ENCODE results near the gene RAB12.
"Not testable (repeated sequence)": the region's sequence is repeated elsewhere in the genome, so short reads cannot be mapped to it uniquely, and the experiment has no call there.

RAB12 gene

GRCh38 chr18:8619835-8620577, 10.8 kb downstream of the RAB12 start:
- ATAC-seq = no peak
- TF ChIP-seq ZFP3 (CRISPR knock-in tag; IDR thresholded peaks at IDR 0.05) (peak; percentile 61; the same call in 1 of the 2 replicates), ZNF70 (CRISPR knock-in tag; IDR thresholded peaks at IDR 0.05) (no peak)

- no peak for TF ChIP-seq ZNF8 (CRISPR knock-in tag; IDR thresholded peaks at IDR 0.05)
- no peak for TF ChIP-seq PPARA (CRISPR knock-in tag; IDR thresholded peaks at IDR 0.05; ENCODE audit: borderline replicate concordance)
- no peak for TF ChIP-seq TSHZ2 (CRISPR knock-in tag; IDR thresholded peaks at IDR 0.05)
- TF ChIP-seq BACH2 (CRISPR knock-in tag; IDR thresholded peaks at IDR 0.05; ENCODE audit: borderline replicate concordance) = no peak
- TF ChIP-seq ZFP3 (CRISPR knock-in tag; IDR thresholded peaks at IDR 0.05) = no peak
- no peak for TF ChIP-seq ZNF70 (CRISPR knock-in tag; IDR thresholded peaks at IDR 0.05)
- no peak for TF ChIP-seq GLIS3 (CRISPR knock-in tag; IDR thresholded peaks at IDR 0.05)
- TF ChIP-seq OSR1 (CRISPR knock-in tag; IDR thresholded peaks at IDR 0.05) = no peak
- no peak for TF ChIP-seq TCF4 (CRISPR knock-in tag; IDR thresholded peaks at IDR 0.05; ENCODE audit: borderline replicate concordance)
- no peak for TF ChIP-seq SNAI2 (CRISPR knock-in tag; IDR thresholded peaks at IDR 0.05)
- TF ChIP-seq CREB5 (CRISPR knock-in tag; IDR thresholded peaks at IDR 0.05; ENCODE audit: low read depth) = no peak
- no peak for TF ChIP-seq PATZ1 (CRISPR knock-in tag; IDR thresholded peaks at IDR 0.05; ENCODE audit: borderline replicate concordance)
- TF ChIP-seq TOX (CRISPR knock-in tag; IDR thresholded peaks at IDR 0.05; ENCODE audit: borderline replicate concordance) = no peak
- no peak for TF ChIP-seq RARB (CRISPR knock-in tag; IDR thresholded peaks at IDR 0.05)
- no peak for TF ChIP-seq ZFP30 (CRISPR knock-in tag; IDR thresholded peaks at IDR 0.05)
- TF ChIP-seq POU6F1 (CRISPR knock-in tag; IDR thresholded peaks at IDR 0.05; ENCODE audit: borderline replicate concordance, low read depth) = no peak
- TF ChIP-seq CSRNP3 (CRISPR knock-in tag; IDR thresholded peaks at IDR 0.05) = no peak
- TF ChIP-seq CSDC2 (CRISPR knock-in tag; IDR thresholded peaks at IDR 0.05) = no peak
- TF ChIP-seq ISL1 (CRISPR knock-in tag; IDR thresholded peaks at IDR 0.05) = no peak
- no peak for ATAC-seq
These were observed 11.6 kb downstream of the RAB12 start for GRCh38 chr18:8620845-8621244.

- ATAC-seq = not testable (repeated sequence)
These were observed 13.4 kb downstream of the RAB12 start for GRCh38 chr18:8622625-8623024.

All from SK-N-SH treated with all-trans-retinoic acid at 6 μM for 48 hours (cell line).